Prostate gland (tissue), 2 donors: Measurements from ENCODE around the gene RNF115.
"Not testable (repeated sequence)": the region's sequence is repeated elsewhere in the genome, so short reads cannot be mapped to it uniquely, and the experiment has no call there.

ENCODE experiments used
- CTCF ChIP-seq, 4 experiments: fragments of 200-600 bp in 2 of 4; fragments of 450-650 bp in 2 of 4; sonication (generic) in 2 of 4; IDR thresholded peaks; 1 replicate in 3 of 4; 2 replicates in 1 of 4; pipeline ENCODE4 v1.5.1; 2016 to 2019; ENCODE audit warnings: antibody characterized with exemption in 4 of 4, mild to moderate bottlenecking in 2 of 4, moderate library complexity in 2 of 4
- POLR2A ChIP-seq: fragments of 450-650 bp; IDR thresholded peaks from one replicate; pipeline ENCODE4 v1.6.1; 2016; ENCODE audit warnings: antibody characterized with exemption, mild to moderate bottlenecking
- POLR2AphosphoS5 ChIP-seq: sonication (generic); formaldehyde crosslinking; IDR thresholded peaks from one replicate; pipeline ENCODE4 v1.6.1; 2017; ENCODE audit warnings: antibody characterized with exemption

GRCh38 chr1:145718465-145718864 is 105.4 kb downstream of the RNF115 start:
- not testable (repeated sequence) for TF ChIP-seq POLR2A; POLR2AphosphoS5; CTCF (IDR thresholded peaks at IDR 0.05)
